GM12892 (cell line): ENCODE data around the gene PARD6G. TPM values are rescaled to one million over a fixed set of nuclear protein-coding genes. Genes with fewer than 3 reads are reported as not detected.
"Not testable (repeated sequence)": the region's sequence is repeated elsewhere in the genome, so short reads cannot be mapped to it uniquely, and the experiment has no call there.

Experiments
- DNase-seq: peaks from one replicate; pipeline ENCODE4 v3.0.0; 2011; ENCODE audit not compliant: insufficient read length
- FAIRE-seq: peaks from 2 replicates; lab custom pipeline; 2011; peaks lifted over from hg19 to GRCh38; lab: Jason Lieb, UNC
- POLR2A ChIP-seq: IDR thresholded peaks from 2 replicates; pipeline ENCODE4 v1.6.1; 2011; ENCODE audit warnings: low read depth, low read length, control low read depth
- POLR2AphosphoS5 ChIP-seq: IDR thresholded peaks from 2 replicates; pipeline ENCODE4 v1.6.1; 2011; ENCODE audit warnings: low read depth, low read length, control low read depth
- TAF1 ChIP-seq: IDR thresholded peaks from 2 replicates; pipeline ENCODE4 v1.6.1; 2011; ENCODE audit warnings: low read depth, mild to moderate bottlenecking, control low read depth, low read length, borderline replicate concordance
- polyA plus RNA-seq: library from polyadenylated mRNA; unstranded; fragments of >200 nt; gene quantifications from one replicate; pipeline ENCODE4 v1.2.1, GENCODE V29; 2012; ENCODE audit warnings: missing spikeins, inconsistent platforms; ENCODE audit not compliant: missing spikeins

PARD6G gene
- polyA plus RNA-seq = 0.57 TPM

DNA sequence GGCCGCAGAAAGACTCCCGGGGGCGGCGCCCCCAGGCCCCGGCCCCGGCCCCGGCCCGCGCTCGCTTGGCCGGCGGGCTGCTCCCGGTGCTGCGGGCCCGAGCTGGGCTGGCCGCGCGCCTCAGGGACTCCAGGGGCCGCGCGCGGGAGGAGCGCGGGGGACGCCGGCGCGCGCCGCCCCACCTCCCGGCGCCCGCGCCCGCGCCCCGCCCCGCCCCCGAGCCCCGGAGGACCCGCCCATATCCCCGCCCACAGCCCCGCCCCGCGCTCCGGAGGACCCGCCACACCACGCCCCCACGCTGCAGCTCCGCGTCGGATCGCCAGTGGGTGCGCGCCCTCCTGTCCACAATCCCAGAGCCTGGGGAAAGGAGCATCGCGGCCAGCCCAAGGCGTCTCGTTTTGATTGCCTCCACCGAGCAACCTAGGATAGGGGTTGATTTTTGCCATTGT is at the start of gene PARD6G:
TSS of gene PARD6G (minus strand) at position 122 of the 449 bp plus-strand sequence. CDS start 166 bp downstream, outside the sequence.
- TF ChIP-seq TAF1 = no peak
- TF ChIP-seq POLR2A = no peak
- no peak for TF ChIP-seq POLR2AphosphoS5
- DNase-seq (peak; percentile 61), FAIRE-seq (no peak)

DNA sequence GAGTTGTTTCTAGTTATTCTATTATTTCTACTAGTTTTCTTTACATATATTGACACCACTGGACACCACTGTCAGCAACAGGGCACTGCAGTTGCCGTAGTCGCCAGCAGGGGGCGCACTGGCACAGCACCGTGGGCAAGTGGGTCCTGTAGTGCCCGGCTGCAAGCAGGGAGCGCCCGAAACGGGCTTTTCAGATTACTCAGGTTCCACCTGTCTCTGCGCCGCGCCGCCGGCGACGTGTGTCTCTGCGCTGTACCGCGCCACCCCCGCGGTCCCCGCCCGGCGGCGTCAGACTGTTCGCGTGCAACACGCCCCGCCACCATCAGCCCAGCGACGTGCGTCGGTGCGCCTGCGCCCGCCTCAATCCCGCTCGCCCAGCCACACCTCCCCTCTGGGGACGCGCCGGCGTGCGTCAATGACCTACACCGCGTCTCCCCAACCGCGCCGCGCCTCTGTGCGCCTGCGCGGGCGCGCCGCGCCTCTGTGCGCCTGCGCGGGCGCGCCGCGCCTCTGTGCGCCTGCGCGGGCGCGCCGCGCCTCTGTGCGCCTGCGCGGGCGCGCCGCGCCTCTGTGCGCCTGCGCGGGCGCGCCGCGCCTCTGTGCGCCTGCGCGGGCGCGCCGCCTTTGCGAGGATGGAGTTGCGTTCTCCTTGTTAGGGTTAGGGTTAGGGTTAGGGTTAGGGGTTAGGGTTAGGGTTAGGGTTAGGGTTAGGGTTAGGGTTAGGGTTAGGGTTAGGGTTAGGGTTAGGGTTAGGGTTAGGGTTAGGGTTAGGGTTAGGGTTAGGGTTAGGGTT is 15.1 kb upstream of the PARD6G start:
- not testable (repeated sequence) for FAIRE-seq

GRCh38 chr18:80259610-80260009 is 12.3 kb upstream of the PARD6G start:
- DNase-seq (no peak), FAIRE-seq (no peak)
- TF ChIP-seq POLR2A = no peak
- no peak for TF ChIP-seq POLR2AphosphoS5
- TF ChIP-seq TAF1 = no peak

More for the DNA sequence above, 15.1 kb upstream of the PARD6G start:
- DNase-seq = not testable (repeated sequence)

- DNase-seq = no peak
- no peak for FAIRE-seq
- no peak for TF ChIP-seq POLR2A
- no peak for TF ChIP-seq POLR2AphosphoS5
- TF ChIP-seq TAF1 = no peak
Measured at GRCh38 chr18:80258640-80259039, 11.3 kb upstream of the PARD6G start.

DNA sequence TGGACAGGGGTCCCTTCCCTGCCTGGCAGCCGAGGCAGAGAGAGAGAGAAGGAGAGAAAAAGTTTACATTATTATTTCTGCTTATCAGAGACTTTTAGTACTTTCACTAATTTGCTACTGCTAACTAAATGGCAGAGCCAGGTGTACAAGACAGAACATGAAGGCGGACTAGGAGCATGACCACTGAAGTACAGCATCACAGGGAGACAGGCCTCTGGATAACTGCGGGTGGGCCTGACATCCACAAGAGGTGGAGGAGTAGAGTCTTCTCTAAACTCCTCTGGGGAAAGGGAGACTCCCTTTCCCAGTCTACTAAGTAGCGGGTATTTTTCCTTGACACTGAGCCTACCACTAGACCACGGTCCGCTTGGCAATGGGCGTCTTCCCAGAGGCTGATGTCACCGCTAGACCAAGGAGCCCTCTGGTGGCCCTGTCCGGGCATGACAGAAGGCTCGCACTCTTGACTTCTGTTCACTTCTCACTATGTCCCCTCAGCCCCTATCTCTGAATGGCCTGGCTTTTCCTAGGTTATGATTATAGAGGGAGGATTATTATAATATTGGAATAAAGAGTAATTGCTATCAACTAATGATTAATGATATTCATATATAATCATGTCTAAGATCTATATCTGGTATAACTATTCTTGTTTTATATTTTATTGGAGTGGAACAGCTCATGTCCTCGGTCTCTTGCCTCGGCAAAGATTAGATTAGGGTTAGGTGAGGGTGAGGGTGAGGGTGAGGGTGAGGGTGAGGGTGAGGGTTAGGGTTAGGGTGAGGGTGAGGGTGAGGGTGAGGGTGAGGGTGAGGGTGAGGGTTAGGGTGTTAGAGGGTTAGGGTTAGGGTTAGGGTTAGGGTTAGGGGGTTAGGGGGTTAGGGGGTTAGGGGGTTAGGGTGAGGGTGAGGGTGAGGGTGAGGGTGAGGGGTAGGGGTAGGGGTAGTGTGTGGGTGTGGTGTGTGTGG is 10.5 kb upstream of the PARD6G start:
- FAIRE-seq = peak; percentile 92
- not testable (repeated sequence) for DNase-seq

- TF ChIP-seq POLR2A = no peak
- TF ChIP-seq TAF1 = no peak
- no peak for TF ChIP-seq POLR2AphosphoS5
- FAIRE-seq (no peak), DNase-seq (no peak)
Measured at GRCh38 chr18:80254971-80255500, 7.7 kb upstream of the PARD6G start.

GRCh38 chr18:80253871-80254492 is 6.7 kb upstream of the PARD6G start:
- no peak for FAIRE-seq
- no peak for DNase-seq
- no peak for TF ChIP-seq POLR2AphosphoS5
- no peak for TF ChIP-seq TAF1
- TF ChIP-seq POLR2A = no peak

- DNase-seq (no peak), FAIRE-seq (no peak)
- no peak for TF ChIP-seq POLR2A
Measured at GRCh38 chr18:80253236-80253635, 5.9 kb upstream of the PARD6G start.

GRCh38 chr18:80252136-80252535 is 4.8 kb upstream of the PARD6G start:
- FAIRE-seq (no peak), DNase-seq (no peak)
- TF ChIP-seq POLR2A (no peak), POLR2AphosphoS5 (no peak), TAF1 (no peak)

GRCh38 chr18:80251700-80252099 is 4.4 kb upstream of the PARD6G start:
- no peak for TF ChIP-seq POLR2AphosphoS5
- no peak for TF ChIP-seq POLR2A
- no peak for TF ChIP-seq TAF1
- DNase-seq = no peak

GRCh38 chr18:80250740-80251364 is 3.5 kb upstream of the PARD6G start:
- TF ChIP-seq TAF1 = no peak
- no peak for TF ChIP-seq POLR2AphosphoS5
- no peak for TF ChIP-seq POLR2A
- no peak for DNase-seq
- FAIRE-seq = no peak

More at GRCh38 chr18:80251700-80252099, 4.4 kb upstream of the PARD6G start:
- FAIRE-seq = no peak
